Caco-2 (cell line): ENCODE measurements around the gene ZSCAN29. TPM values are rescaled to one million over a fixed set of nuclear protein-coding genes. Genes with fewer than 3 reads are reported as not detected.

Source experiments
- BruUV-seq: library from RNA; stranded (reverse); fragments of 400-500 nt; replicated peaks from 2 replicates; lab custom pipeline; 2021; lab: Mats Ljungman, UMichigan
- CTCF ChIA-PET: fragments of 300-600 bp; sonication (Branson Sonifier 250); formaldehyde crosslinking; loops from one replicate; lab custom pipeline; 2022; ENCODE audit warnings: antibody characterized with exemption; lab: Charles Lee
- POLR2A ChIA-PET: fragments of 300-600 bp; sonication (Branson Sonifier 250); formaldehyde crosslinking; loops from one replicate; lab custom pipeline; 2022; ENCODE audit warnings: antibody characterized with exemption; lab: Charles Lee
- DNase-seq, 2 experiments: peaks; one replicate each; pipeline versions ENCODE4 v3.0.0 to v3.0.0-alpha.2; 2020 to 2022
- H3K27me3 ChIP-seq: replicated peaks from 2 replicates; pipeline ENCODE4 v1.6.0; 2011; ENCODE audit warnings: low read length; ENCODE audit not compliant: control insufficient read depth, insufficient read depth
- H3K36me3 ChIP-seq: 2 replicates; pipeline ENCODE4 v1.5.1; 2011; ENCODE audit warnings: low read length; ENCODE audit not compliant: control insufficient read depth, insufficient read depth
- H3K4me1 ChIP-seq: fragments of 250-450 bp; sonication (Bioruptor Pico); 2 replicates; pipeline ENCODE4 v1.5.1; 2020; ENCODE audit warnings: mild to moderate bottlenecking
- H3K4me3 ChIP-seq: 2 replicates; pipeline ENCODE4 v1.5.1; 2011; ENCODE audit warnings: low read depth, mild to moderate bottlenecking, control low read depth, low read length
- H3K9me3 ChIP-seq: fragments of 250-450 bp; sonication (Bioruptor Pico); 2 replicates; pipeline ENCODE4 v1.5.1; 2020; ENCODE audit warnings: mild to moderate bottlenecking, moderate library complexity
- H3K27ac Mint-ChIP-seq: one replicate; pipeline ENCODE4 v1.8.0; 2022; ENCODE audit warnings: mixed read lengths; ENCODE audit not compliant: unreplicated experiment
- H3K27me3 Mint-ChIP-seq: one replicate; pipeline ENCODE4 v1.8.0; 2022; ENCODE audit warnings: mixed read lengths; ENCODE audit not compliant: insufficient read depth, unreplicated experiment
- H3K36me3 Mint-ChIP-seq: one replicate; pipeline ENCODE4 v1.8.0; 2022; ENCODE audit warnings: mild to moderate bottlenecking, mixed read lengths; ENCODE audit not compliant: insufficient read depth, unreplicated experiment
- H3K4me1 Mint-ChIP-seq: one replicate; pipeline ENCODE4 v1.8.0; 2022; ENCODE audit warnings: low read depth, mixed read lengths; ENCODE audit not compliant: unreplicated experiment
- H3K4me3 Mint-ChIP-seq: one replicate; pipeline ENCODE4 v1.8.0; 2022; ENCODE audit warnings: mild to moderate bottlenecking, moderate library complexity, mixed read lengths; ENCODE audit not compliant: unreplicated experiment
- H3K9me3 Mint-ChIP-seq: one replicate; pipeline ENCODE4 v1.8.0; 2022; ENCODE audit warnings: mixed read lengths; ENCODE audit not compliant: unreplicated experiment
- intact Hi-C: fragments of 100-400 bp; cut with micrococcal nuclease; formaldehyde crosslinking; loops from one replicate; pipeline ENCODE4 v1.10.0; 2022; ENCODE audit not compliant: unreplicated experiment
- total RNA-seq: library from RNA; stranded (reverse); gene quantifications from 2 replicates; pipeline ENCODE4 v1.2.3, GENCODE V29; 2022
- TF ChIP-seq, protein P1 (sequence below), 2 experiments: fragments of 200-600 bp in 1 of 2; IDR thresholded peaks; 1 replicate in 1 of 2; 2 replicates in 1 of 2; pipeline versions ENCODE4 v1.5.1 to v1.8.0; 2011 to 2022; ENCODE audit warnings: antibody characterized with exemption in 1 of 2, control low read depth in 1 of 2, inconsistent platforms in 1 of 2, low read depth in 1 of 2, low read length in 1 of 2, mild to moderate bottlenecking in 1 of 2, moderate library complexity in 1 of 2; ENCODE audit not compliant: insufficient read depth in 1 of 2, severe bottlenecking in 1 of 2, unreplicated experiment in 1 of 2

ZSCAN29 gene
- total RNA-seq, 1 experiment from 2014 or later, result 43.0 TPM

DNA sequence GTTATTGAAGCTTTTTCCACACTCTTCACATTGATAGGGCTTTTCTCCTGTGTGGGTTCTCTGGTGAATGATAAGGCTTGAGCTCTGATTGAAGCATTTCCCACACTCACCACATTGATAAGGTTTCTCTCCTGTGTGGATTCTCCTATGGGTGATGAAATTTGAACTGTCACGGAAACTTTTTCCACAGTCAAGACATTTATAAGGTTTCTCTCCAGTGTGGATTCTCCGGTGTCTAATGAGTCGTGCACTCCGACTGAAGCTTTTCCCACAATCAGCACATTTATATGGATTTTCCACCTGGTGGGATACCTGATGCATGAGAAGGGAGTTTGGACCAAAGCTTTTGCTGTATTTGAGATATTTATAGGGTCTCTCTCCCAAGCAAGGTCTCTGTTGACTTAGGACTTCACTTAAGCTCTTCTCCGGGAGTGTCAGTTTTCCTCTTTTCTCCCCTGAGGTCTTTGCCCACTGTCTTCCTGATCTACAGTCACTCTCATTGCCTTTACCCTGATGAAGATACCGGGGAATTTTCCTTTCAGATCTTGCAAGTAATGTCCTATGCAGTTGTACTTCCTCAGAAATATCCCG lies 9.4 kb downstream of the ZSCAN29 start:
- CTCF ChIA-PET, result no interaction called here
- H3K4me3 ChIP-seq, result no peak overlapping the region
- DNase-seq, result no peak
- no peaks in the 10 kb centered on the region for H3K27me3 ChIP-seq
- no peaks in the 10 kb centered on the region for H3K27me3 Mint-ChIP-seq
- no peak overlapping the region for H3K27ac Mint-ChIP-seq
- peaks cover 23% of the 10 kb centered on the region for H3K9me3 Mint-ChIP-seq
- no peaks in the 10 kb centered on the region for H3K4me1 Mint-ChIP-seq
- peaks cover 20% of the 10 kb centered on the region for H3K9me3 ChIP-seq
- TF ChIP-seq, protein P1, sequence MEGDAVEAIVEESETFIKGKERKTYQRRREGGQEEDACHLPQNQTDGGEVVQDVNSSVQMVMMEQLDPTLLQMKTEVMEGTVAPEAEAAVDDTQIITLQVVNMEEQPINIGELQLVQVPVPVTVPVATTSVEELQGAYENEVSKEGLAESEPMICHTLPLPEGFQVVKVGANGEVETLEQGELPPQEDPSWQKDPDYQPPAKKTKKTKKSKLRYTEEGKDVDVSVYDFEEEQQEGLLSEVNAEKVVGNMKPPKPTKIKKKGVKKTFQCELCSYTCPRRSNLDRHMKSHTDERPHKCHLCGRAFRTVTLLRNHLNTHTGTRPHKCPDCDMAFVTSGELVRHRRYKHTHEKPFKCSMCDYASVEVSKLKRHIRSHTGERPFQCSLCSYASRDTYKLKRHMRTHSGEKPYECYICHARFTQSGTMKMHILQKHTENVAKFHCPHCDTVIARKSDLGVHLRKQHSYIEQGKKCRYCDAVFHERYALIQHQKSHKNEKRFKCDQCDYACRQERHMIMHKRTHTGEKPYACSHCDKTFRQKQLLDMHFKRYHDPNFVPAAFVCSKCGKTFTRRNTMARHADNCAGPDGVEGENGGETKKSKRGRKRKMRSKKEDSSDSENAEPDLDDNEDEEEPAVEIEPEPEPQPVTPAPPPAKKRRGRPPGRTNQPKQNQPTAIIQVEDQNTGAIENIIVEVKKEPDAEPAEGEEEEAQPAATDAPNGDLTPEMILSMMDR (IDR thresholded peaks at IDR 0.05; ENCODE audit: insufficient read depth in 1 of 2, low read depth in 1 of 2, low read length in 1 of 2, severe bottlenecking in 1 of 2, unreplicated experiment in 1 of 2), result no peak
- no peaks in the 10 kb centered on the region for H3K4me1 ChIP-seq
- H3K4me3 Mint-ChIP-seq, result no peak overlapping the region
- TSS peak; percentile 13 for BruUV-seq
- H3K36me3 Mint-ChIP-seq, result peaks cover 66% of the 10 kb centered on the region
- H3K36me3 ChIP-seq, result peaks cover 12% of the 10 kb centered on the region
- POLR2A ChIA-PET, result interaction anchor here (0.5 to 0.6 kb wide), 2 partner anchors 11 to 13 kb away, joined by 3 read pairs; no protein-coding TSS in a partner anchor
- intact Hi-C loops, result no loop called here

DNA sequence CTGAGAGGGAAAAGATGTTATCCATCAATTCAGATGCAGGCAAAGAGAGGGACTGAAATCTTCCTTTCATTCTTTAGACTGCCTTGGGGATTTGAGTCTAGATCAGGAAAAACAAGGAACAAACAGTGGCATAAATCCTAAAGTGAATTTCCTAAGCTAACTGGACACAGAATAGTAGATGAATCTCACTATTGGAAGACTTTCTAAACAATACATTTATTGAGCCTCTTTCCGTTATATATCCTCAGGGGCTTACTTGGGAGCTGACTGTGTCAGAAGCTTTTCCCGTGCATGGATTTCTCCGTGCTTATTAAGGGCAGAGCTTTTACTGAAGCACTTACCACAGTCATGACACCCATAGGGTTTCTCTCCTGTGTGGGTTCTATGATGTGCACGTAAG lies 10.0 kb downstream of the ZSCAN29 start:
- TF ChIP-seq, protein P1 (IDR thresholded peaks at IDR 0.05; ENCODE audit: insufficient read depth in 1 of 2, low read depth in 1 of 2, low read length in 1 of 2, severe bottlenecking in 1 of 2, unreplicated experiment in 1 of 2), result no peak
- Mint-ChIP-seq H3K4me3 (no peak overlapping the region), H3K9me3 (peaks cover 17% of the 10 kb centered on the region), H3K36me3 (peaks cover 63% of the 10 kb centered on the region), H3K27ac (no peak overlapping the region), H3K27me3 (no peaks in the 10 kb centered on the region), H3K4me1 (no peaks in the 10 kb centered on the region)
- CTCF ChIA-PET, result no interaction called here
- BruUV-seq, result no TSS peak
- no peak for DNase-seq
- Histone ChIP-seq H3K36me3 (peaks cover 12% of the 10 kb centered on the region), H3K27me3 (no peaks in the 10 kb centered on the region), H3K4me1 (no peaks in the 10 kb centered on the region), H3K9me3 (peaks cover 16% of the 10 kb centered on the region; the same call in 1 of the 2 replicates), H3K4me3 (no peak overlapping the region)
- POLR2A ChIA-PET, result interaction anchor here (0.5 kb wide), 1 partner anchor 11 kb away, joined by 3 read pairs; no protein-coding TSS in a partner anchor
- intact Hi-C loops, result no loop called here

DNA sequence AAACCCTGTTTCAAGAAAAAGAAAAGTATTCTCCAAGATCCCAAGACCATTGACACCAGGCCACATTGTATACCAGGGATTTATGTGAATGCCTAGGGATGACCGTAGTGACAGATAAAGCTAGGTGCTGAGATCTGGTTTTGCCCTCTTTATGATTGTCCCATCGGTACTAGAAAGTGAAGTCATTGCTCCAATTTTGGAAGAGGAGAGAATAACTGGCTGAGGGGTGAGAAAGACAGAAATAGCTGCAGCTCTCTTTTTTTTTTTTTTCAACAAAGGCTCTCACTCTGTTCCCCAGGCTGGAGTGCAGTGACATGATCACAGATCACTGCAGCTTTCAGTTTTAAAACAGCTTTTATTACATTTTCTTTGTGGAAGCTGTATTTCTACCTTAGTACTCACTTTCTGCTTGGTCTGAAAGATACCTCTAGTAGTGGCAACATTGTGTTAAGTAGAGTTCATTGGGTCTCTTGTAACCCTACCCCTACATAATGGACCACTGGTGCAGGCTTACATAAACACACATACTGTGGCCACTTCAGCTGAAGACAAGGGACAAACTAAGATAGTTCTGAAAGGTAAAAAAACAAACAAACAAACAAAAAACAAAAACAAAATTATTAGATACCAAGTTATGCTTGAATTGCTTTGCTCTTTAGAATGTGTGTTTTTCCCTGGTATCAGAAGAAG lies 18.0 kb downstream of the ZSCAN29 start:
- no TSS peak for BruUV-seq
- H3K36me3 Mint-ChIP-seq, result peaks cover 6% of the 10 kb centered on the region
- no peaks in the 10 kb centered on the region for H3K9me3 Mint-ChIP-seq
- H3K27ac Mint-ChIP-seq, result no peak overlapping the region
- Histone ChIP-seq H3K9me3 (no peaks in the 10 kb centered on the region), H3K36me3 (no peaks in the 10 kb centered on the region; the same call in none of the 2 replicates), H3K4me1 (no peaks in the 10 kb centered on the region), H3K4me3 (no peak overlapping the region), H3K27me3 (no peaks in the 10 kb centered on the region)
- TF ChIP-seq, protein P1 (IDR thresholded peaks at IDR 0.05; ENCODE audit: insufficient read depth in 1 of 2, low read depth in 1 of 2, low read length in 1 of 2, severe bottlenecking in 1 of 2, unreplicated experiment in 1 of 2), result no peak
- ChIA-PET POLR2A (no interaction called here), CTCF (no interaction called here)
- DNase-seq, result no peak
- intact Hi-C loops, result no loop called here
- H3K27me3 Mint-ChIP-seq, result no peaks in the 10 kb centered on the region
- no peaks in the 10 kb centered on the region for H3K4me1 Mint-ChIP-seq
- H3K4me3 Mint-ChIP-seq, result no peak overlapping the region
